Naive thymus-derived CD8-positive, alpha-beta T cell (primary cell): ENCODE data around the gene MDC1. TPM values are rescaled to one million over a fixed set of nuclear protein-coding genes. Genes with fewer than 3 reads are reported as not detected.
"Not testable (repeated sequence)": the region's sequence is repeated elsewhere in the genome, so short reads cannot be mapped to it uniquely, and the experiment has no call there.

ENCODE experiments used
- ATAC-seq, 2 donors: fragments of 150-1000 bp; cut with Tn5 transposase in 1 of 2; sonication (Bioruptor Pico), chemical (Tn5 transposase) in 1 of 2; 1 replicate in 1 of 2; 2 replicates in 1 of 2; pipeline ENCODE4 v1.10.0; 2021; ENCODE audit warnings: mild to moderate bottlenecking in 2 of 2, moderate library complexity in 2 of 2
- POLR2A ChIA-PET: fragments of 350-600 bp; sonication (Branson Sonifier 250); formaldehyde crosslinking; loops from one replicate; lab custom pipeline; 2021; ENCODE audit warnings: antibody characterized with exemption; lab: Charles Lee
- DNase-seq, 10 donors: peaks; one replicate each; pipeline versions ENCODE4 v3.0.0 to v3.0.0-alpha.2; 2020 to 2022
- H3K27ac Mint-ChIP-seq, 10 donors: one replicate each; pipeline ENCODE4 v1.8.0; 2020 to 2022; ENCODE audit warnings: mild to moderate bottlenecking in 10 of 10, mixed read lengths in 10 of 10, moderate library complexity in 4 of 10, inconsistent platforms in 1 of 10
- H3K27me3 Mint-ChIP-seq, 5 donors: one replicate each; pipeline ENCODE4 v1.8.0; 2021 to 2022; ENCODE audit warnings: mixed read lengths in 5 of 5
- H3K36me3 Mint-ChIP-seq, 3 donors: one replicate each; pipeline ENCODE4 v1.8.0; 2020 to 2022; ENCODE audit warnings: mixed read lengths in 3 of 3, mild to moderate bottlenecking in 2 of 3, inconsistent platforms in 1 of 3
- H3K4me1 Mint-ChIP-seq, 4 donors: one replicate each; pipeline ENCODE4 v1.8.0; 2021 to 2022; ENCODE audit warnings: mixed read lengths in 4 of 4
- H3K4me3 Mint-ChIP-seq, 10 donors: one replicate each; pipeline ENCODE4 v1.8.0; 2020 to 2022; ENCODE audit warnings: mild to moderate bottlenecking in 10 of 10, mixed read lengths in 10 of 10, moderate library complexity in 6 of 10, inconsistent platforms in 1 of 10
- H3K9me3 Mint-ChIP-seq, 9 donors: one replicate each; pipeline ENCODE4 v1.8.0; 2020 to 2022; ENCODE audit warnings: mixed read lengths in 9 of 9, mild to moderate bottlenecking in 3 of 9, inconsistent platforms in 1 of 9, moderate library complexity in 1 of 9
- polyA plus RNA-seq, 3 donors: library from polyadenylated mRNA; unstranded; fragments of 300-500 nt; fragmentation: Illumina TruSeq; gene quantifications; one replicate each; pipeline ENCODE4 v1.2.3, GENCODE V29; 2021
- total RNA-seq, 8 experiments: library from RNA in 2 of 8; stranded (reverse) in 2 of 8; gene quantifications; one replicate each; pipeline ENCODE4 v1.2.3 and lab custom pipeline; 2021 to 2026

Gene MDC1, protein sequence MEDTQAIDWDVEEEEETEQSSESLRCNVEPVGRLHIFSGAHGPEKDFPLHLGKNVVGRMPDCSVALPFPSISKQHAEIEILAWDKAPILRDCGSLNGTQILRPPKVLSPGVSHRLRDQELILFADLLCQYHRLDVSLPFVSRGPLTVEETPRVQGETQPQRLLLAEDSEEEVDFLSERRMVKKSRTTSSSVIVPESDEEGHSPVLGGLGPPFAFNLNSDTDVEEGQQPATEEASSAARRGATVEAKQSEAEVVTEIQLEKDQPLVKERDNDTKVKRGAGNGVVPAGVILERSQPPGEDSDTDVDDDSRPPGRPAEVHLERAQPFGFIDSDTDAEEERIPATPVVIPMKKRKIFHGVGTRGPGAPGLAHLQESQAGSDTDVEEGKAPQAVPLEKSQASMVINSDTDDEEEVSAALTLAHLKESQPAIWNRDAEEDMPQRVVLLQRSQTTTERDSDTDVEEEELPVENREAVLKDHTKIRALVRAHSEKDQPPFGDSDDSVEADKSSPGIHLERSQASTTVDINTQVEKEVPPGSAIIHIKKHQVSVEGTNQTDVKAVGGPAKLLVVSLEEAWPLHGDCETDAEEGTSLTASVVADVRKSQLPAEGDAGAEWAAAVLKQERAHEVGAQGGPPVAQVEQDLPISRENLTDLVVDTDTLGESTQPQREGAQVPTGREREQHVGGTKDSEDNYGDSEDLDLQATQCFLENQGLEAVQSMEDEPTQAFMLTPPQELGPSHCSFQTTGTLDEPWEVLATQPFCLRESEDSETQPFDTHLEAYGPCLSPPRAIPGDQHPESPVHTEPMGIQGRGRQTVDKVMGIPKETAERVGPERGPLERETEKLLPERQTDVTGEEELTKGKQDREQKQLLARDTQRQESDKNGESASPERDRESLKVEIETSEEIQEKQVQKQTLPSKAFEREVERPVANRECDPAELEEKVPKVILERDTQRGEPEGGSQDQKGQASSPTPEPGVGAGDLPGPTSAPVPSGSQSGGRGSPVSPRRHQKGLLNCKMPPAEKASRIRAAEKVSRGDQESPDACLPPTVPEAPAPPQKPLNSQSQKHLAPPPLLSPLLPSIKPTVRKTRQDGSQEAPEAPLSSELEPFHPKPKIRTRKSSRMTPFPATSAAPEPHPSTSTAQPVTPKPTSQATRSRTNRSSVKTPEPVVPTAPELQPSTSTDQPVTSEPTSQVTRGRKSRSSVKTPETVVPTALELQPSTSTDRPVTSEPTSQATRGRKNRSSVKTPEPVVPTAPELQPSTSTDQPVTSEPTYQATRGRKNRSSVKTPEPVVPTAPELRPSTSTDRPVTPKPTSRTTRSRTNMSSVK (N-terminal part only)
- 10 to 100 TPM; 50.8 to 54.9 TPM for total RNA-seq
- polyA plus RNA-seq, result 1 to 10 TPM; 1.3 to 6.3 (median 2.8) TPM
- 27.3 to 58.6 (median 33.0) reads per million in 6 experiments for total RNA-seq (lab: John Stamatoyannopoulos, UW)

DNA sequence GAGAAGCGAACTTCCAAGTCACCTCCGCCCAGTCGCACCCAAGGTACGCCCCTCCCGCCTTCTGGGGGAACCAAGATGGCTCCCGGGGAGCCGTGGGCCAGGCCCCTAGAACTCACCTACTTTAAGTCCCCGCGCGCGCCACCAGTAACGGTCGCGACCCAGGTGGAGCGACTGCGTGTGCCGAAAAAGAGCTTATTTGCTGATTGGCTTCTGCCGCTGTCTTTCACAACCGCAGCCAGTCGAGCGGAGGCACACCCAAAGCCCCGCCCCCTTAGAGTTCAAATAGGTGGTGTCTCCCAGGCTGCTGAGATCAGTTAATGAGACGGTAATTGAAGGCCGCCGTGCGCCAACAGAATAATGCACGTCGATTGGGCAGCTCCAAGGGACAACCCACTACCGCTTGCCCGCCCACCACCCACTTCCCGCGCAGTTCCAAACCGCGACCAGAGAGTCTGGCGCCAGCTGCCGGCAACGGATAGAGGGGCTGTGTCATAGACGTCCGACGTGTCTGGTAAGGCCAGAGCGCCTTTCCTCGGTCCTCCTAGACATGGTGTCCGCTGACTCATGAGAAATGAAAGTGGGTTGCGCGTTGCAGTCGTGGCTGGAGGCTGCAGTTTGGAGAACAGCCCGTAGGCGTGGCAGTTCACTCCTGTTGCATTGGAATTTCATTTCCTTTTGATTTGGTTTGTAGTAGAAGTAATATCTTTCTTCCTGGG is at the start of gene MDC1:
Gene MDC1 (minus strand): TSS at position 153 of the 716 bp plus-strand sequence. CDS start 2,106 bp downstream, outside the sequence.
- Mint-ChIP-seq H3K9me3 (no peaks in the 10 kb centered on the region), H3K27me3 (no peaks in the 10 kb centered on the region), H3K36me3 (peaks cover 0 to 35% (median 19%) of the 10 kb centered on the region in 3 donors), H3K27ac (peak within 1 kb of the TSS; percentile 97 to 100 (median 99)), H3K4me3 (peak within 1 kb of the TSS; percentile 87 to 99 (median 97)), H3K4me1 (peaks cover 33 to 59% (median 57%) of the 10 kb centered on the region in 4 donors)
- ATAC-seq (peak; percentile 75 to 80), DNase-seq (peak; percentile 91 to 100 (median 98))
- POLR2A ChIA-PET, result interaction anchor here (0.5 to 14.3 kb wide), 26 partner anchors 12 to 651 kb away, joined by 3 to 594 read pairs (median 4); partner anchors contain the start of genes ABCF1, DHX16, GNL1 and MRPS18B

DNA sequence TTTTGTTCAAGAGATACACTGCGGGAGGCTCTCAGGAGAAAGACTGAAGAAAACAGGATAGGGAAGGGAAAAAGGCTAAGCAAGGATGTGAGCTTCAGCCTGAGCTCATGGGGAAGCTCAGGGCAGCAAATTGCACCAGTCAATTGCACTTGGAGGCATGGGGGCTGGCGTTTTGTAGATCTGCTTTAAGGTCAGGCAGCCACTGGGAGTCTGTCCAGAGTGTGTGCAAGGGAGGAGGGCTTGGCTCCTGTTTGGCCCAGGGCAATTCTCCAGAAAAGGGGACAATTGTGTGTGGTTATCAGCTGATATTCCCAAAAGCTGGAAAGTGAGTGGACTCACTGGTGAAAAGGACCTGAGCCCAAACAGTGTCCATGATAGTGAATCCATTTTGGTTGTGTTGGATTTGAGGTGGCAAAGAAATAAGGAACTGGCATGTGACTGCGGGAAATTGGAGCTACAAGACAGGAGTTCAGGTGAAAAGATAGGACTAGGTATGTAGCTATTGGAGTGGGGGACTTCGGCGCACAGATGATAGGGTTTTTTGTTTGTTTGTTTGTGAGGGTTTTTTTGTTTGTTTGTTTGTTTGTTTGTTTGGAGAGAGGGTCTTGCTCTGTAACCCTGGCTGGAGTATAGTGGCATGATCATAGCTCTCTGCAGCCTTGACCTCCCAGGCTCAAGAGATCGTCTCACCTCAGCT is 49.5 kb upstream of the MDC1 start:
- H3K4me3 Mint-ChIP-seq, result peak overlapping the region in 3 of 10 donors; percentile 5 to 31 (median 22)
- peaks cover 43 to 69% (median 66%) of the 10 kb centered on the region in 4 donors for H3K4me1 Mint-ChIP-seq
- no peaks in the 10 kb centered on the region for H3K36me3 Mint-ChIP-seq
- peak overlapping the region in 6 of 10 donors; percentile 3 to 70 (median 46) for H3K27ac Mint-ChIP-seq
- H3K27me3 Mint-ChIP-seq, result no peaks in the 10 kb centered on the region
- DNase-seq (no peak), ATAC-seq (no peak)
- POLR2A ChIA-PET, result interaction anchor here (0.5 to 2.2 kb wide), 3 partner anchors 9 to 1034 kb away, joined by 4 to 10 read pairs (median 7); no protein-coding TSS in a partner anchor
- H3K9me3 Mint-ChIP-seq, result no peaks in the 10 kb centered on the region

- H3K9me3 Mint-ChIP-seq, ATAC-seq, H3K36me3 Mint-ChIP-seq, H3K27me3 Mint-ChIP-seq, DNase-seq, H3K4me3 Mint-ChIP-seq: not testable (repeated sequence)
- peak overlapping the region in 1 of 10 donors; percentile 35 for H3K27ac Mint-ChIP-seq
- POLR2A ChIA-PET, result interaction anchor here (0.6 to 2.2 kb wide), 2 partner anchors 10 to 37 kb away, joined by 3 to 4 read pairs; no protein-coding TSS in a partner anchor
- H3K4me1 Mint-ChIP-seq, result peaks cover 40 to 64% (median 61%) of the 10 kb centered on the region in 4 donors
Measured at GRCh38 chr6:30765495-30765894, 48.4 kb upstream of the MDC1 start.

GRCh38 chr6:30764490-30765043 is 47.5 kb upstream of the MDC1 start:
- peaks cover 33 to 55% (median 51%) of the 10 kb centered on the region in 4 donors for H3K4me1 Mint-ChIP-seq
- H3K27me3 Mint-ChIP-seq, H3K36me3 Mint-ChIP-seq, DNase-seq, H3K9me3 Mint-ChIP-seq, ATAC-seq: not testable (repeated sequence)
- POLR2A ChIA-PET, result interaction anchor here (0.7 kb wide), 1 partner anchor 12 kb away, joined by 8 read pairs; no protein-coding TSS in a partner anchor
- H3K27ac Mint-ChIP-seq, result peak overlapping the region in 4 of 10 donors; percentile 30 to 84 (median 62)
- peak overlapping the region in 2 of 10 donors; percentile 3 to 49 for H3K4me3 Mint-ChIP-seq

DNA sequence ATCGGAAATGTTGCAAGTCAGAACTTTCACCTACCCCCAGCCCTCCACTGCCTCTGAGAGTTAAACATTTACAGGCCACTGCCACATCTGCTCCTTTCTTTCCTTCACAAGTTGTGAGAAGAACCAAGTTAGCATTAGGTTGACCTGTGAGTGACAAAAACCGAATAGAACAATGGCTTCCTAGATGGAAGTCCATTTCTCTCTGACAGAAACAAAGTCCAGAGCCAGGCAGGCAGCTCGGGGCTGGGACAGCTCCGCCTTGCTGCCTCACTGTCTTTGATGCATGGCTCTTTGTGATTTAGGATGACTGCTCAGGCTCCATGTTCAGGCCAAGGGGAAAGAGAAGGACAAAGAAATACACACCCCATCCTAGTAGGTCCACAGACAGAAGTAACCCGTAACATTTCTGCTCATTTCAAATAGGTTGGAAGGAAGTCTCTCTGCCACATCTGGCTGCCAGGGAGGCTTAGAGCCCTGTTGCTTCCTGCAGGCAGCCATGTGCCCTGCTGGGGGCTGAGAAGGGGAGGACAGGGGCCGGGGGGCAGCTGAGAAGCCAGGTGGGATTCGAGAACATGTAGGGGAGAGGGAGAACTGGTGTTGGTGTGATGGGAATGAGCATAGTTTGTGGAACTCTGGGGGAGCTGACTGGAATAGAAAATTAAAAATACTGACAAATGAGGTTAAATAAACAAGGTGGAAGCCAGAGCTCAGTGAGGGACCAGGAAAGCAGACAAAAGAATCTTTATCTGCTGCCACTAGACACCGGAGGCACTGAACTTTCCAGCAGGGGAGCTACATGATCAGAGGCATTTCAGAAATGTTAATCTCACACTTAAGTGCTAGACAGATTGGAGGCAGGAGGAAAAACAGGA is 46.8 kb upstream of the MDC1 start:
- DNase-seq, result peak in 1 of 10 donors; percentile 13
- Mint-ChIP-seq H3K9me3 (peaks cover 0 to 3% (median 0%) of the 10 kb centered on the region in 9 donors), H3K36me3 (no peaks in the 10 kb centered on the region), H3K4me1 (peaks cover 29 to 49% (median 44%) of the 10 kb centered on the region in 4 donors), H3K4me3 (peak overlapping the region in 7 of 10 donors; percentile 5 to 69 (median 49)), H3K27ac (peak overlapping the region in 9 of 10 donors; percentile 28 to 84 (median 62)), H3K27me3 (no peaks in the 10 kb centered on the region)
- POLR2A ChIA-PET, result interaction anchor here (1.3 kb wide), 1 partner anchor 49 kb away, joined by 3 read pairs; no protein-coding TSS in a partner anchor
- ATAC-seq, result peak; percentile 49 to 67

DNA sequence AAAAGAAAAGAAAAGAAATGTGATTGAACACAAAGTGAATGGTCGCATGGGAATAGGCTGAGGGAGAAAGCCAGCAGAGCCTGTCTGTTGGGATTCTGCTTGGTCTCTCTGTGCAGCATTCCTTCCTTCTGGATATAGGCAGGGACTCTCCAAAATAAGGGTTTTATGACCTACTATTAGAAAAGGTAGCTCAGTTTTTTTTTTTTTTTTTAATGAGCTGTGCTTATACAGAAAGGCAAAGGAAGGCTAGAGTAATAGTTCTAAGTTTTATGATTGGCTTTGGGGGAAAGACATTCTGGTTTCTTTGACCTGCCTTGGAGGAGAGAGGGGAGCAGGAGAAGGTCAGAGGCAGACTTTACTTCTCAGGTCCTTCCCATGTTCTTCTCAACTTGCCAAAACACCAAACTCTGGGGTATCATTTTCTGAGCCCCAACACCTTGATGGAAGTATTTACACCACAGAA is 46.1 kb upstream of the MDC1 start:
- Mint-ChIP-seq H3K4me1 (peaks cover 24 to 43% (median 38%) of the 10 kb centered on the region in 4 donors), H3K27me3 (no peaks in the 10 kb centered on the region), H3K4me3 (peak overlapping the region in 2 of 10 donors; percentile 3 to 12), H3K9me3 (peaks cover 0 to 3% (median 0%) of the 10 kb centered on the region in 9 donors), H3K36me3 (no peaks in the 10 kb centered on the region), H3K27ac (peak overlapping the region in 2 of 10 donors; percentile 30 to 84)
- POLR2A ChIA-PET, result interaction anchor here (1.3 kb wide), 1 partner anchor 50 kb away, joined by 3 read pairs; no protein-coding TSS in a partner anchor
- ATAC-seq (no peak), DNase-seq (no peak)

- Mint-ChIP-seq H3K9me3 (peaks cover 0 to 3% (median 0%) of the 10 kb centered on the region in 9 donors), H3K4me1 (peaks cover 23 to 37% (median 29%) of the 10 kb centered on the region in 4 donors), H3K27me3 (no peaks in the 10 kb centered on the region), H3K27ac (no peak overlapping the region), H3K4me3 (no peak overlapping the region), H3K36me3 (no peaks in the 10 kb centered on the region)
- POLR2A ChIA-PET, result interaction anchor here (0.8 to 1.3 kb wide), 2 partner anchors 12 to 26 kb away, joined by 3 read pairs; no protein-coding TSS in a partner anchor
- ATAC-seq, result no peak
- no peak for DNase-seq
Measured at GRCh38 chr6:30761791-30762429, 44.8 kb upstream of the MDC1 start.

DNA sequence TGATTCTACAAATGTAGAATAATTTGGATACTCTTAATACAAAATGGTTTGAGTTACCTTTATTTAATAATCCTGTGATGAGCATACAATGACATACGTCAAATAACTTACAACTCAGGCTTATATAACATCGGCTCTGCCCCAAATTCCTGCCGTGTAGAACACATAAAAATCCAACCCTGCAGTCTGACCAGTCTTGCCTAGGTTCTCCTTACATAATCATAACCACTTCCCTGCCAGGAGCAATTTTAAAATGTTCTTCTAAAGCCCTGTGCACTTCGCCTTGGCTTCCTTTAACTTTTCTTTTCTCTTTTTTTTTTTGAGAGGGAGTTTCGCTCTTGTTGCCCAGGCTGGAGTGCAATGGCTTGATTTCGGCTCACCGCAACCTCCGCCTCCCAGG is 43.5 kb upstream of the MDC1 start:
- H3K4me1 Mint-ChIP-seq, result peaks cover 17 to 30% (median 21%) of the 10 kb centered on the region in 4 donors
- H3K27me3 Mint-ChIP-seq, result no peaks in the 10 kb centered on the region
- no peak for DNase-seq
- POLR2A ChIA-PET, result interaction anchor here (0.6 kb wide), 1 partner anchor 167 kb away, joined by 3 read pairs; no protein-coding TSS in a partner anchor
- H3K27ac Mint-ChIP-seq, result no peak overlapping the region
- H3K9me3 Mint-ChIP-seq, result peaks cover 0 to 3% (median 0%) of the 10 kb centered on the region in 9 donors
- H3K36me3 Mint-ChIP-seq, result no peaks in the 10 kb centered on the region
- no peak for ATAC-seq
- H3K4me3 Mint-ChIP-seq, result no peak overlapping the region
